GM18502 (cell line): ENCODE data around the gene LSM6.
A peak's percentile ranks its signal among the peaks of the same experiment; 100 is the strongest.

Experiments
- ATAC-seq: cut with Tn5 transposase; IDR thresholded peaks from one replicate; pipeline ENCODE4 v1.9.1; 2021; ENCODE audit warnings: mild to moderate bottlenecking; ENCODE audit not compliant: unreplicated experiment, poor library complexity

LSM6 gene

DNA sequence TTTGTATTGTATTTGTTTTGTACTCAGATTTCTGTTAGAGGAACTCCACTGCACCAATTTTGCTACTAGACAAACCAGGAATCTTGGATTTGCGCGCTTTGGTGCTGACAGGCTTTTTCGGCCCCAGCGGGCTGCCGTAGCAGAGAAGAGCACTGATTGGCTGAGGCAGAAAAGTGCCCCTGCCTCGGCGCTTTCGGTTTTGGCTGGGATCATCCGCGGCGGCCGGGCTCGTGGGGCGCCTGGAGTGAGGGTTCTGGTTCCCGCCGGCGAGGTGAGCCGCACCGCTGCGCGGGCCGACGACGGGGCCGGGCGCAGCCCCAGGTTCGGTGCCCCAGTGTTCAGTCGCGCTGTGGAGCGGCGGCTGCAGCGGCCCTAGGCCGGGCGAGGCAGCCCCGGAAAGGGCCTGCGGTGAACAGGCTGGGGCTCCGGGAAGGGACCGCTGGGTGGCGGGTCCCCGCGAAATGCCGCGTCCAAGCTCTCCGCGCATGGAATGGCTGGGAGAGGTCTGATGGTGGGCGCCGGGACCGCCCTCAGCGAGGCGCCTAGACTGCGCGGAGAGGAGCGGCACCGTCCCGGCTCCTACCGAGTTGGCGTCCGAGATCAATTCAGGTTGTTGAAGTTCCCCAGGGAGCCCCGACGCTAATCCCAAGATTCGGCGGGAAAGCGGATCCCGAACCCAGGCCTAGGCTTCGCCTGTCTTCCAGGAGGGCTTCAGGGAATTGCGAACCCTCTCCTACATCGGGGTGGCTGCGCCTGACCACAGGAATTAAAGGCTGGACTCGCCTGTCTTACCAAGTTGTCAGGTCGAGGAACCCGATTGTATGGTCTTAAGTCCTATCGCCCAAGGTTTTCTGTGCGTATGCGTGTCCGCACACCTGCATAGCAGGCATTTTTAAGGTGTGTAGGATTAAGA, at the start of gene LSM6:
LSM6 (plus strand) TSS at position 178 of the 913 bp plus-strand sequence. CDS start 7,204 bp downstream, outside the sequence.
- ATAC-seq, result peak; percentile 95

DNA sequence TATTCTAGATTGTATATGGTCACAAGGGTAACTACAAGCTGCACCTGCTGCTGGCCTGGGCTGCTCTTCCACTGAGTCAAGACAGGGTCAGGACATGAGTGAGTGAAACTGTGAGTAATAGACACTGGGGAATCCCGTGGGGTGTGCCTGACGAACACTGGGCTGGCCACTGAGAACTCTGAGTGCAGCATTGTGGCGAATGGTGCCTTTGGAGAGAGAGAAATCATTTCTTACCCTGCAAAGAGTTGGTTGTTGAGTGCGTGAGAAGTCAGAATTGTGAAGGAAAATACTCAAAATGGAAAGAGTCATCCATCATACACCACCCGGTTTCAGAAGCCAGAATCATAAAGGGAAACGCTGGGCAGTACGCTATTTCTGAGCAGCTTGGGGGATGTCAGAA, 43.1 kb upstream of the LSM6 start:
- ATAC-seq, result peak; percentile 100

DNA sequence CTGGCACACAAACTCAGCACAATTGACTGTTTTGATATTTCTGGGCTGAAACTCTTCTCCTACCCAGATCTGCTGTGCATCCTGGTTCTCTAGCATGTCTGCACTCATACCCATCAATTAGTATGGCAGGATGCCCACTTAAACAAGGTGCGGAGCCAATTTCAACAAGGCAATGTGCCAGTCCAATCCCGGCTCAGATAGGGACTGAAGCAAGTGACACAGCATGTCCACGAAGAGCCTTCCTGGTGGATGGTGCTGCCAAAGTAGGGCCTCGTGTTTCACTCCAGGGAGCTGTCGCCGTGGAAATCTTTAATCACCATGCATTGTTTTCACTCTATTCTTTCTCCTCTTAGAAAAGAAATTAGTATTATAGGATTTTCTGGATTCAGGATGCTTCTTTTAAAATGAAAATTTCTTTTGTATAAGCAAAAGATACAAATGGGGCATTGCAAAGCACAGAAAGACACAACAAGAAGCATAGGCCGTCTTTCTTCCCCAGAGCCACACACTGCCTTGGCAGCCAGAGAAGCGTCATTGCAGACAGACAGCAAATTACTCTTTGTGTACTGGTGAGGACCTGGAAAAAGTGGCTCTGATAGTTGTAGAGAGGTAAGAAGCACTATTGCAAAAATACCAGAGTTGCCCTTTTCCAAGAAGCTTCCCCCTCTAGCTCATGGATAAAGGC, 40.6 kb upstream of the LSM6 start:
- ATAC-seq, result no peak

- no peak for ATAC-seq
Measured at GRCh38 chr4:146135941-146136340, 39.6 kb upstream of the LSM6 start.

DNA sequence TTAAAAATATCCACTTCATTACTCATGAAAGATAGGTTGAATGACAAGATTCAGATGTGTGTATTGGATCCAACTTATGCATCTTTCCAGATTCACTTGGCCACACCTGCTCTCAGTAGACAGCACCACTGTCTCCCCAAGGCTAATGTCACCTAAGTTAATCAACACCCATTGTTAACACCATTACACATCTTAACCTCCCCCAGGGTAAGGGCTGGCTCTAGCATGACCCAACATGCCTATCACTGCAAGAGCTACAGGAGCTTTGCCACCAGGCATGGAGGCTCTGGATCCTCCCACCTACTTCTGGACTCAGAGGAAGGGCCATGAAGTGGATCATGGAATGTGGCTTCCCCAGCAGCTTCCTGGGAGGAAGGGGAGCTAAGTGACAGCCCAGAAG, 32.8 kb upstream of the LSM6 start:
- ATAC-seq, result no peak

DNA sequence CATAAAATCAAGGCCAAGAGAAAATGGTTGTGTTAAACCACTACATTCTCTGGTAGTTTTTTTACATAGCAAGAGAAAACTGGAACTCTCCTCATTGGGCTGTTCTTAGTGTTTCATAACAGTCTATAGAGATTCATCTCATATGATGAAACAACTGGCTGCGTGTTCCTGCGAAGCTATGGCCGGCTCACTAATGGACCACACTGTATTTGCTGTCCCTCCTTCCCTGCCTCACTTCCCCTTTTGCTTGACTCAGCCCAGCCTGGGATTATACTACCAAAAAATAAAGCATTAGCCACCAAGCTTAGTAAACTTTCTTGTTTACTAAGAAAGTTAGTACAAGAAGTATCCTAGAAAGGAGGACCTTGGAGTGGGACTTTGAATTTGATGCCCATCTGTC, 31.6 kb upstream of the LSM6 start:
- no peak for ATAC-seq

DNA sequence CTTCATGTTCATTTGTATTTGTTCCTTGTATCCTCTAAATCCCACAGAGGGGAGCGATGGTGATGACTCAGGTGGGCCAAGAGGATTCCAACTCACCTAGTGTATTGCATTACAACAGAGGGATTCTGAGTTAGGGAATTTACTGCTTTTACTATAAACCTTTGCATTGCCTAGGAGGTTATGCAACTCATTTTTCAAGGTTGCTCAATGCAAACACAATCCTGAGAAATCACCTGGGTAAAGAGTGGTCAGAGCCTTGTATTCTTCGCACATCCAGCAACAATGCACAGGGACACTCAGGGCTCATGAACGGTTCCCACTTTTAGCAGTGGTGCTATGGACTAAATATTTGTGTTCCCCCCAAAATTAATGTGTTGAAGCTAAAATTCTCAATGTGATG, 28.6 kb upstream of the LSM6 start:
- ATAC-seq, result no peak

GRCh38 chr4:146148021-146148420, 27.5 kb upstream of the LSM6 start:
- ATAC-seq, result no peak

- no peak for ATAC-seq
Measured at GRCh38 chr4:146154057-146154456, 21.5 kb upstream of the LSM6 start.

GRCh38 chr4:146155152-146155724, 20.3 kb upstream of the LSM6 start:
- ATAC-seq, result peak; percentile 32

- no peak for ATAC-seq
Measured at GRCh38 chr4:146158036-146158745, 17.3 kb upstream of the LSM6 start.

GRCh38 chr4:146159384-146160058, 16.0 kb upstream of the LSM6 start:
- peak; percentile 85 for ATAC-seq

GRCh38 chr4:146161243-146161642, 14.3 kb upstream of the LSM6 start:
- no peak for ATAC-seq

GRCh38 chr4:146165221-146165620, 10.3 kb upstream of the LSM6 start:
- ATAC-seq, result no peak

- ATAC-seq, result no peak
Measured at GRCh38 chr4:146165840-146166239, 9.7 kb upstream of the LSM6 start.

GRCh38 chr4:146170149-146170548, 5.4 kb upstream of the LSM6 start:
- no peak for ATAC-seq

- no peak for ATAC-seq
Measured at GRCh38 chr4:146176891-146177290, 1.4 kb downstream of the LSM6 start.

- ATAC-seq, result no peak
Measured at GRCh38 chr4:146178126-146178525, 2.6 kb downstream of the LSM6 start.

GRCh38 chr4:146179784-146180370, 4.4 kb downstream of the LSM6 start:
- no peak for ATAC-seq

GRCh38 chr4:146182443-146182842, 6.9 kb downstream of the LSM6 start:
- ATAC-seq, result no peak
